K562 (cell line): Measurements from ENCODE around the gene AFG1L. TPM values are rescaled to one million over a fixed set of nuclear protein-coding genes. Genes with fewer than 3 reads are reported as not detected.

Source experiments
- ARID3A ChIP-seq: IDR thresholded peaks from 2 replicates; pipeline ENCODE4 v1.6.1; 2012; ENCODE audit warnings: low read depth, low read length, improper control_type of control experiment, borderline replicate concordance
- ATF4 ChIP-seq: fragments of 450-650 bp; formaldehyde crosslinking; IDR thresholded peaks from 2 replicates; pipeline ENCODE4 v1.4.0; 2022; ENCODE audit warnings: mild to moderate bottlenecking, moderate library complexity
- CBX8 ChIP-seq: fragments of 200-600 bp; sonication (generic); IDR thresholded peaks from 2 replicates; pipeline ENCODE4 v1.6.1; 2012; ENCODE audit warnings: borderline replicate concordance, mixed run types, low read depth, mild to moderate bottlenecking, moderate library complexity, mixed read lengths, low read length, control low read depth, inconsistent platforms; ENCODE audit not compliant: poor library complexity, severe bottlenecking; ENCODE audit errors: extremely low read depth
- CEBPB ChIP-seq: fragments of 450-650 bp; IDR thresholded peaks from 2 replicates; pipeline ENCODE4 v1.6.1; 2016; ENCODE audit warnings: missing genetic modification characterization, missing compliant biosample characterization
- DEAF1 ChIP-seq: fragments of 450-650 bp; formaldehyde crosslinking; IDR thresholded peaks from 2 replicates; pipeline ENCODE4 v1.4.0; 2020; ENCODE audit warnings: mild to moderate bottlenecking, moderate library complexity
- EGR1 ChIP-seq: fragments of 450-650 bp; conservative IDR thresholded peaks from 2 replicates; pipeline ENCODE4 v1.6.1; 2017; ENCODE audit warnings: mild to moderate bottlenecking
- EHMT2 ChIP-seq: fragments of 450-650 bp; IDR thresholded peaks from 2 replicates; pipeline ENCODE4 v1.6.1; 2018; ENCODE audit warnings: antibody characterized with exemption
- ELK3 ChIP-seq: fragments of 450-650 bp; formaldehyde crosslinking; IDR thresholded peaks from 2 replicates; pipeline ENCODE4 v1.4.0; 2020; ENCODE audit warnings: mild to moderate bottlenecking
- HNRNPH1 ChIP-seq: fragments of 200-400 bp; formaldehyde crosslinking; optimal IDR thresholded peaks from 2 replicates; pipeline ENCODE3; 2017; ENCODE audit warnings: low read depth, mild to moderate bottlenecking, low read length, moderate library complexity
- KDM1A ChIP-seq, 2 experiments: fragments of 450-650 bp; IDR thresholded peaks; 2 replicates each; pipeline ENCODE4 v1.6.1; 2016; ENCODE audit warnings: mild to moderate bottlenecking in 2 of 2
- NCOA6 ChIP-seq: fragments of 450-650 bp; IDR thresholded peaks from 2 replicates; pipeline ENCODE4 v1.6.1; 2017; ENCODE audit warnings: mild to moderate bottlenecking
- RAD21 ChIP-seq, 2 experiments: fragments of 250-450 bp in 1 of 2; fragments of 450-650 bp in 1 of 2; sonication (Bioruptor Pico) in 1 of 2; formaldehyde crosslinking in 1 of 2; IDR thresholded peaks in 1 of 2; conservative IDR thresholded peaks in 1 of 2; 2 replicates each; pipeline versions ENCODE4 v1.4.0 to v1.8.0; 2020 to 2022; ENCODE audit warnings: mild to moderate bottlenecking in 2 of 2, moderate library complexity in 1 of 2
- RBBP5 ChIP-seq: fragments of 200-600 bp; sonication (generic); IDR thresholded peaks from 2 replicates; pipeline ENCODE4 v1.6.1; 2012; ENCODE audit warnings: borderline replicate concordance, mild to moderate bottlenecking, low read length, control low read depth, inconsistent platforms; ENCODE audit not compliant: insufficient read depth, poor library complexity, severe bottlenecking
- SPI1 ChIP-seq: IDR thresholded peaks from 2 replicates; pipeline ENCODE4 v1.6.1; 2011; ENCODE audit warnings: low read depth, low read length, control low read depth, borderline replicate concordance
- TFAM ChIP-seq: fragments of 250-450 bp; sonication (Bioruptor Pico); conservative IDR thresholded peaks from 2 replicates; pipeline ENCODE4 v1.5.0; 2021; ENCODE audit warnings: mild to moderate bottlenecking, moderate library complexity
- XRCC5 ChIP-seq: fragments of 200-400 bp; formaldehyde crosslinking; IDR thresholded peaks from 2 replicates; pipeline ENCODE4 v1.6.1; 2017; ENCODE audit warnings: low read depth, mild to moderate bottlenecking, low read length
- ZNF280B ChIP-seq: fragments of 250-450 bp; sonication (Bioruptor Pico); IDR thresholded peaks from 2 replicates; pipeline ENCODE4 v1.5.1; 2021; ENCODE audit warnings: mild to moderate bottlenecking
- ZNF785 ChIP-seq: fragments of 250-450 bp; sonication (Bioruptor Pico); IDR thresholded peaks from 2 replicates; pipeline ENCODE4 v1.4.0; 2020; ENCODE audit warnings: mild to moderate bottlenecking
- polyA plus RNA-seq, 8 experiments: library from polyadenylated mRNA; depleted of rRNA in 4 of 8; stranded (reverse) in 5 of 8; unstranded in 3 of 8; fragments of >200 nt; fragmentation: Nextera tagmentation in 2 of 8; fragmentation: Illumina TruSeq in 1 of 8; extraction: Ambion mirVana in 2 of 8; extraction: Trizol in 1 of 8; gene quantifications; 2 replicates each; pipeline versions ENCODE4 v1.2.1 to v1.2.3, GENCODE V29; 2011 to 2014; ENCODE audit warnings: inconsistent platforms in 1 of 8, missing spikeins in 1 of 8
- total RNA-seq, 7 experiments: library from RNA; depleted of rRNA in 6 of 7; stranded (reverse); fragments of >200 nt in 6 of 7; fragmentation: Illumina TruSeq in 2 of 7; extraction: Trizol in 2 of 7; gene quantifications; 2 replicates each; pipeline versions ENCODE4 v1.2.1 to v1.2.3, GENCODE V29; 2011 to 2021; ENCODE audit warnings: low replicate concordance in 1 of 7

Gene AFG1L
- total and polyA plus RNA-seq, 9 of the 15 experiments (the other 6 are each of a cell fraction or from before 2014, with no cell fraction given), result 2.2 to 15.5 (median 5.8) TPM

GRCh38 chr6:108565893-108566292 is 271.0 kb downstream of the AFG1L start (continued):
- TF ChIP-seq DEAF1 (CRISPR knock-in tag) (0 out of 2 replicates have a peak, but pooled peaks have one; percentile 18), EGR1 (no peak), XRCC5 (no peak), ATF4 (CRISPR knock-in tag) (no peak), KDM1A (IDR thresholded peaks at IDR 0.05) (no peak), ZNF785 (CRISPR knock-in tag) (no peak), ARID3A (no peak), EHMT2 (no peak), RBBP5 (no peak), ELK3 (CRISPR knock-in tag) (no peak), SPI1 (0 out of 2 replicates have a peak, but pooled peaks have one; percentile 26), CBX8 (no peak), RAD21 (CRISPR knock-in tag; conservative IDR thresholded peaks at IDR 0.05 in 1 of 2, IDR thresholded peaks at IDR 0.05 in 1 of 2) (peak; percentile 57 to 59), CEBPB (tag) (peak; percentile 70), NCOA6 (no peak), TFAM (no peak), ZNF280B (no peak), HNRNPH1 (no peak)
